Activated CD4-positive, alpha-beta memory T cell treated with anti-CD3 and anti-CD28 coated beads, Interleukin-2, amount 10 ng/mL, durations not matched to agents 7 days and 5 days (primary cell): ENCODE measurements around the gene AKT1. TPM values are rescaled to one million over a fixed set of nuclear protein-coding genes. Genes with fewer than 3 reads are reported as not detected.

Experiments
- CTCF ChIA-PET: fragments of 350-600 bp; sonication (Branson Sonifier 250); formaldehyde crosslinking; loops from one replicate; lab custom pipeline; 2021; ENCODE audit warnings: antibody characterized with exemption, inconsistent platforms; lab: Charles Lee
- POLR2A ChIA-PET: fragments of 350-600 bp; sonication (Branson Sonifier 250); formaldehyde crosslinking; loops from one replicate; lab custom pipeline; 2021; ENCODE audit warnings: antibody characterized with exemption; lab: Charles Lee
- DNase-seq: peaks from one replicate; pipeline ENCODE4 v3.0.0-alpha.2; 2020
- H3K27ac Mint-ChIP-seq: one replicate; pipeline ENCODE4 v1.8.0; 2021; ENCODE audit warnings: mild to moderate bottlenecking, mixed read lengths
- H3K27me3 Mint-ChIP-seq: one replicate; pipeline ENCODE4 v1.8.0; 2021; ENCODE audit warnings: mixed read lengths
- H3K36me3 Mint-ChIP-seq: one replicate; pipeline ENCODE4 v1.8.0; 2021; ENCODE audit warnings: low read depth, mixed read lengths
- H3K4me1 Mint-ChIP-seq: one replicate; pipeline ENCODE4 v1.8.0; 2021; ENCODE audit warnings: mixed read lengths
- H3K4me3 Mint-ChIP-seq: one replicate; pipeline ENCODE4 v1.8.0; 2021; ENCODE audit warnings: mild to moderate bottlenecking, mixed read lengths
- H3K9me3 Mint-ChIP-seq: one replicate; pipeline ENCODE4 v1.8.0; 2021; ENCODE audit warnings: mixed read lengths
- total RNA-seq, 2 experiments: library from RNA; stranded (reverse); gene quantifications; one replicate each; pipeline ENCODE4 v1.2.3, GENCODE V29; 2021

The AKT1 gene
- total RNA-seq, 2 experiments from 2014 or later = 157 to 162 TPM

DNA sequence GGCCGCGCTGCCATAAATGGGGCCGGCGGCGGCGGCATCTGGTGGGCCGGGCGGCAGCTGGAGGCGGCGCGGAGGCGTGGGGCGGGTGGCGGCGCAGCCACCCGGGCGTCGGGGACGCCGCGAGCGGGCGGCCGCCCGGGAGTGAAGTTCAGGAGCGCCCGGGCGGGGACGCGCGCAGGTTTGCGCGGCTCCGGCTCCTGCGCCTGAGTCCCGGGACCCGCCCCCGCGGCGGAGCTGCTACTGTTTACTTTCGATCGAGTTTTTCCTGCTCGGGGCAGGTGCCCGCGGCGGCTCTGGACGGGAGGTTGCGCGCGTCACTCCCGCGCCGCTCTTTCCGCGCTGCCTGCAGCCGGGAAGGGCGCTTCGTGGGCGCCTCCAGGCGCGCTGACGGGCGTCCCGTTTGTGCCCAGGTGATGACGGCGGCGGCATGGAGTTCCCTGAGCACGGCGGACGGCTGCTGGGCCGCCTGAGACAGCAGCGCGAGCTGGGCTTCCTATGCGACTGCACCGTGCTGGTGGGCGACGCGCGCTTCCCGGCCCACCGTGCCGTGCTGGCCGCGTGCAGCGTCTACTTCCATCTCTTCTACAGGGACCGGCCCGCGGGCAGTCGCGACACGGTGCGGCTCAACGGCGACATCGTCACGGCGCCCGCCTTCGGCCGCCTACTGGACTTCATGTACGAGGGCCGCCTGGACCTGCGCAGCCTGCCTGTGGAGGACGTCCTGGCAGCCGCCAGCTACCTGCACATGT, 5.4 kb upstream of the AKT1 start, which contains the start of gene ZBTB42:
TSS of gene ZBTB42 (plus strand) at position 331 of the 749 bp plus-strand sequence. CDS start at position 428, 97 bp downstream.
- H3K27ac Mint-ChIP-seq = peak within 1 kb of the TSS; percentile 61
- CTCF ChIA-PET = interaction anchor here (0.9 to 2.2 kb wide), 3 partner anchors 32 to 48 kb away, joined by 3 to 8 read pairs (median 3); partner anchors contain the start of gene SIVA1
- peak within 1 kb of the TSS; percentile 81 for H3K4me3 Mint-ChIP-seq
- H3K9me3 Mint-ChIP-seq = no peaks in the 10 kb centered on the region
- no peaks in the 10 kb centered on the region for H3K36me3 Mint-ChIP-seq
- POLR2A ChIA-PET = interaction anchor here (1.0 to 3.0 kb wide), 7 partner anchors 10 to 264 kb away, joined by 3 to 19 read pairs (median 4); partner anchors contain the start of genes GPR132 and SIVA1
- peaks cover 28% of the 10 kb centered on the region for H3K4me1 Mint-ChIP-seq
- peaks cover 9% of the 10 kb centered on the region for H3K27me3 Mint-ChIP-seq
- DNase-seq = peak; percentile 79

DNA sequence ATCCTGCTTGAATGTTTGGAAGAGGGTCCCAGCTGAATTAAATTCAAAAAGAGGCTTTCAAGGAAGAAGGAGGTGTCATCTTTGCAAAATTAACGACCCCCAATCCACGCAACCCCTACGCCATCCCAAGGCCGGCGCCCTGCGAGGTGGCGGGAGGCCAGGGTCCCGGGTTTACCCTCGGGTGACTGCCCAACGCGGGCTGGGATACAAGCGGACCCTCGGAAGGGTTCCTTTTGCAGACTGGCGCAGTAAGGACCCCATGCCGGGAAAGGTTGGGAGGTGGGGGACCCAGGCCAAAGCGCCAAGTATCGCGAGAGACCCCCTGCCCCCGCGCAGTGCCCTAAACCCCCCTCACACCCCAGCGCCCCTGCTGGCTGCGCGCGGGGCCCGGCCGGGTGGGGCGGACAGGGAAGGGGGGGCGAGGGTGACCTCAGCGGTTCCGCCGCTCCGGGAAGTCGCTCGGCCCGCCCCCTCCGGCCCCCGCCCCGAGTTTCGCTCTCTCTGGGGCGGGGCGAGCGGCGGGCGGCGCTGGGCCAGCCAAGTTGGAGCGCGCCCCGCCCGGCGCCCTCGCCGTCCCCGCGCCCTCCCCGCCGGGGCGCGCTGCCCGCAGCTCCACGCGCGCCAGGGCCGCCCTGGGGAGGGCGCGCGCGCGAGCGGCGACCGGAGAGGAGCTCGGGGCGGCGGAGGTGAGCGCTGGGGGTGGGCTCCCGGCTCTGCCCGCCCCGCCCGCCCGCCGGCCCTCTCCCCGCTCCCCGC, 4.6 kb upstream of the AKT1 start:
- ChIA-PET CTCF (interaction anchor here (0.9 to 2.2 kb wide), 3 partner anchors 31 to 47 kb away, joined by 3 to 8 read pairs (median 3); partner anchors contain the start of gene SIVA1), POLR2A (interaction anchor here (1.2 to 3.0 kb wide), 6 partner anchors 10 to 265 kb away, joined by 3 to 19 read pairs (median 4); partner anchors contain the start of genes GPR132 and SIVA1)
- peaks cover 9% of the 10 kb centered on the region for H3K27me3 Mint-ChIP-seq
- peak overlapping the region; percentile 57 for H3K4me3 Mint-ChIP-seq
- no peaks in the 10 kb centered on the region for H3K36me3 Mint-ChIP-seq
- peaks cover 29% of the 10 kb centered on the region for H3K4me1 Mint-ChIP-seq
- H3K9me3 Mint-ChIP-seq = no peaks in the 10 kb centered on the region
- peak; percentile 85 for DNase-seq
- no peak overlapping the region for H3K27ac Mint-ChIP-seq

DNA sequence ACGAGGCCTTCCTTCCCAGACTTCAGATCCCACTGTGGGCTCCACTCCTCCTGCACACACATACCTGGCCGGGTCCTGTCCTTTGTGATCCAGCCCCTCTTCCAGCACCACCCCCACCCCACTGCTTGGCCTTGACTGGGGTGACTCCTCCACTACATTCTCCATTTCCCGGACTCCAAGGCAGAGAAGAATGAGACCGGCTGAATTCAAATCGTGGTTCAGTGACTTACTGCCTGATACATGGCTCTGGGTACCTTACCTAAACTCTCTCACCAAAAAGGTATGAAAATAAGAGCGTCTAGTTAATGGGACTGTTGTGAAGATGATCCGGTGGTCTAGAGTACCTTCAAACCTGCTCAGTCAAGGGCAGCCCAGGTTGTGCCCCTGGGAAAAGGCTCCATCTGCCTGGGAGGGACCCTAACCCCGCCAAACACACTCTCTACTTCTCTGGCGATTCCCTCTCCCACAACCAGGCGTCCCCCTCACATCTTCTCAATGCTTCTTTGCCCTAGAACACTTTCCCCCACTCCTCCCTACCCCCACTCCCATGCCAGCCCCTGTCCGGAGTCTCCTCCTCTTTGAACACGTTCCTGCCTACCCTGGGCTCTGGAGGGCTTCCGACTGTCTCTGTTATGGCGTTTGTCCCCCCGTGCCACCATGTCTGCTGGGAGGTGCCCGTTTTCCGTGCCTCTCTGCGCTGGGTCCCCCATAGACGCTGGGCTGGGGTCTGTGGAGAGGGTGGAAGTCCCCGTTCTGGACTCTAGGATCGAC, 3.9 kb upstream of the AKT1 start:
- ChIA-PET CTCF (interaction anchor here (2.2 kb wide), 1 partner anchor 30 kb away, joined by 8 read pairs; no protein-coding TSS in a partner anchor), POLR2A (interaction anchor here (1.1 to 3.0 kb wide), 5 partner anchors 12 to 47 kb away, joined by 3 to 19 read pairs (median 4); partner anchors contain the start of gene SIVA1)
- Mint-ChIP-seq H3K9me3 (no peaks in the 10 kb centered on the region), H3K27ac (peak overlapping the region; percentile 23), H3K4me1 (peaks cover 32% of the 10 kb centered on the region), H3K27me3 (peaks cover 9% of the 10 kb centered on the region), H3K36me3 (no peaks in the 10 kb centered on the region), H3K4me3 (peak overlapping the region; percentile 57)
- no peak for DNase-seq

DNA sequence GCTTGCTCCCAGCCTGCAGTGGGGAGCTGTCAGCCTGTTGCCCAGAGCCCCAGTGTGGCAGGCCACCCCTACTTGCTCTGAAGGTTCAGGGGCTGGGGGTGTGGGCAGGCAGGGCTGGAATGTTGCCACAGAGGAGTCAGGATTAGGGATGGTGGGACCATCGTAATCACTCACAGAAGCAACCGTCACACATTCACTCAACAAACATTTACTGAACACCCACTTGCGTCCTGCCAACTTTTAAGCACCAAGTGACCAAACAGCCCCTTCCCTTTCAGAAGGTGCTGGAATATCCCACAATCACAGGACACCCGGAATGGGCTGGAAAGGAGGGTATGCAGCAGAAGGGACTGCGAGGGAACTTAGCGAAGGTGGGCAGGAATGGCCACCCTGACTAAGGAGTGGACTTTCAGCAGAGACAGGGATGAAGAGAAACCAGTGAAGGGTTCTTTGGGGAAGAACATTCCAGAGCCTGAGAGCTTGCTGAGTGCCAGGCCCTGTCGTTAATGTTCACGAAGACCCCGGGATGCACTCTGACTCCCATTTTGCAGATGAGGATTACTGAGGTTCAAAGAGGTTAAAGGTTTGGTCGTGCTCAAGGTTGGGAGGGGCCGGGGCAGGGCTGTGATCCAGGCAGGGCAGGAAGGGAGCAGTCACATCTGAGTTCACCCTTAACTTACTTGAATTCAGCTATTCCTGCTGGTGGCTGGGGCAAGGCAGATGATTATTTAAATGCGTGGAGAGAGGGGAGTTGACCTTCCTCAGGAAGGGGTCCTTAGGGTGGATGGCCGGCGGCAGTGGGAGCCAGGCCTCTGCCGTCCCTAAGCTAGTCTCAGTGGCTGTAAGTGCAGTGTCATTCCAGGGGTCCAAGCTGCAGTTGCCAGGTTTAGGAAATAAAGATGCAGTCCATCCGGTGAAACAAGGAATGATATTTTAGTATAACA, 3.0 kb upstream of the AKT1 start:
- peaks cover 40% of the 10 kb centered on the region for H3K4me1 Mint-ChIP-seq
- peaks cover 9% of the 10 kb centered on the region for H3K27me3 Mint-ChIP-seq
- CTCF ChIA-PET = no interaction called here
- H3K9me3 Mint-ChIP-seq = no peaks in the 10 kb centered on the region
- no peaks in the 10 kb centered on the region for H3K36me3 Mint-ChIP-seq
- peak overlapping the region; percentile 28 for H3K27ac Mint-ChIP-seq
- no peak overlapping the region for H3K4me3 Mint-ChIP-seq
- no peak for DNase-seq
- POLR2A ChIA-PET = interaction anchor here (0.9 to 1.3 kb wide), 4 partner anchors 11 to 46 kb away, joined by 3 to 6 read pairs (median 4); partner anchors contain the start of gene SIVA1

DNA sequence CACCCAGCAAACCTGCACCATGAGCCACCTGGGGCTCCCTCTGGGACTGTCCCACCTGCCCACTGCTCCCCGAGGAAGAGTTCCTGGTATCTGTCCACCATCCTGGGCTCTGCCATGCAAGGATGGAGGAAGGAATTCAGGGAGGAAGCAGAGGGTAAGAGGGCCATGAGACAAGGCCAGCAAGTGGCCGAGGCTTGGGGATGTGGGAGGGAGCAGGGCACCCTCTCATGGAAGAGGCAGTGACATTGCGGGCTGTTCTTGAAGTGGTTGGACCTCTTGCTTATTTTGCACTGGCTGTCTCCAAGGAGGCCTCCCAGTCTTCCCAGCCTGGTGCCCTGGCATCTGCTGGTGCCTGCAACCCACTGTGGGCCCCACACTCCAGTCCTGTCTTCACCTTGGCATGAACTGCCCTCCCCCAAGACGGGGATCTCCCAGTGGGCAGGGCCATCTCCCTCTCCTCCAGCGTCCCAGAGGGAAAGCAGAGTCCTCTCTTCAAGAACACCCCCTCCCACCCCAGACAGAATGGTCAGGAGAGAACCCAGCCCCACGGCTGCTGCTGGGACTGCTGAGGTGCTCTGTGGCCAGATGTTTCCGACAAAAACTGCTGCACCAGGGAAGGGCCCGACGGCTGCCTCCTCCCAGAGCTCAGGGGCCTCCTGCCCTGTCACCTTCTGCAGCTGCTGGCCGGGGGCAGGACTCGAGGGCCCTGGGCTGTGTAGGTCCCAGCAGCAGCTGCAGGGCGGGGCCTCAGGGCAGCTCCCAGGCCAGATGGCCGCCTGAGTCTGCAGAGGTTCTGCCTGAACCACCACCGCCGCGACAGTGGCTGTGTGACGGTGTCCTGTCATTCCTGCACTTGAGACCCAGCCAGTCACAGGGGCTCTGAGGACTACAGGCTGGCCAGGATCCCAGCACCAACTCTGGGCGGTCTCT, 1.8 kb upstream of the AKT1 start:
- ChIA-PET CTCF (no interaction called here), POLR2A (interaction anchor here (0.9 to 1.2 kb wide), 2 partner anchors 10 to 26 kb away, joined by 3 to 4 read pairs; no protein-coding TSS in a partner anchor)
- no peaks in the 10 kb centered on the region for H3K36me3 Mint-ChIP-seq
- no peak overlapping the region for H3K4me3 Mint-ChIP-seq
- H3K27me3 Mint-ChIP-seq = peaks cover 9% of the 10 kb centered on the region
- no peak overlapping the region for H3K27ac Mint-ChIP-seq
- no peaks in the 10 kb centered on the region for H3K9me3 Mint-ChIP-seq
- DNase-seq = no peak
- peaks cover 48% of the 10 kb centered on the region for H3K4me1 Mint-ChIP-seq

DNA sequence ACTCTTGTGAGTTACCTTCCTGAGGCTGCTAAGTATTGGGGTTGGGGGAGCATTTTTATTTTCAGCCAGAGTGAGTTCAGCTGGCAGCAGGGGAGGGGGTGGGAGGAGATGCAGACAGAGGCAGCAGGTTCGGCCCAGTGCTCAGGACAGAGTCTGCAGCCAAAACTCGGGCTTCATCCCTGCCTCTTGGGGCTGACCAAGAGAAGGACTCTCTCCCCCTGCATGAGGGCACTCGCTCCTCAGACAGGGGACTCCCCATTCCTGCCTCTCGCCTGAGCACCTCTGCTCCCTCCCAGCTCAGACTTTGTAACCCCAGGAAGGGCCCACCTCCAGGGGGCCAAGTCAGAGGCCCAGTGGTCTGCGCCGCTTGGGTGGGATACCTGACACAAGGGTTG, 1.1 kb upstream of the AKT1 start:
- H3K27me3 Mint-ChIP-seq = peaks cover 9% of the 10 kb centered on the region
- DNase-seq = no peak
- H3K9me3 Mint-ChIP-seq = no peaks in the 10 kb centered on the region
- CTCF ChIA-PET = no interaction called here
- POLR2A ChIA-PET = no interaction called here
- H3K27ac Mint-ChIP-seq = no peak overlapping the region
- no peaks in the 10 kb centered on the region for H3K36me3 Mint-ChIP-seq
- H3K4me1 Mint-ChIP-seq = peaks cover 45% of the 10 kb centered on the region
- H3K4me3 Mint-ChIP-seq = peak overlapping the region; percentile 67

DNA sequence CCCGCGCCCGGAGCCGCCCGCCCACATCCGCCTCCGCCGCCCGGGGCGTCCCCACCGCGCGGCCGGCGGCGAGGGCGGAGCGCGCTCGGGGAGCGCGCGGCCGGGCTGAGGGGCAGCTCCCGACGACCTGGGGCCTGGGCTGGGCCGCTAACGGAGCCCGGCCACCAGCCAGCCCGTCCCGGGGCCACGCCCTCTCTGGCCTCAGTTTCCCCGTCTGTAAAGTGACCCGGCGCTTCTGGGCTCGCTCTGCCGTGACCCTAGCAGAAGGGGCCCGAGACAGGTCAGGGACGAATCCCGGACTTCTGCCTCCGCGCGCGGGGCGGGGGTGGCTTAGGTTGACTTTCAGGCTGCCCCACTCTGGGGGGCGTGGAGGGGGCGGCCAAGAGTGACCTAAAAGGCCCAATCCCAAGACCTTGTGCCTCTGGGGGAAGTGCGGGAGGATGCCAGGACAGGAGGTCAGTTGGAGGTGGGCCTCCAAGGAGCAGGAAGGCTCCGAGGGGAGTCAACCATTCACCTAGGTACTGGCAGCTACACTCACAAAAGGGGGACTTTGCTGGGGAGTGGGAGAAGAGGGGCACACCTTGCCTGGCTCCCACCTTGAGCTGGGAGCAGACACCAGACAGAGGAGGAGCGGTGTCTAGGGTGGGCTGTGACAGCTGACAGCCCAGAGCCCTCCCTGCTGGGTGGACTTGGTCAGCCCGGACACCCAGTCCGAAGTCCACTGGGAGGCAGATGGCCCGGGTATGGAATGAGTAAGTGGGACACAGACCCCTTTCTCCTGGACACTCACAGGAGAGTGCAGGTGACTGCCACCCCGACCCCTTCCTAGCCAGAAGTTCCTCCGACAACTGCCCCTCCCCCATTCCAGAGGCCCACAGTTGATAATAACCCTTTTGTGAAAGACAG, 486 bp upstream of the AKT1 start:
- peak overlapping the region; percentile 67 for H3K4me3 Mint-ChIP-seq
- H3K4me1 Mint-ChIP-seq = peaks cover 47% of the 10 kb centered on the region
- ChIA-PET POLR2A (no interaction called here), CTCF (no interaction called here)
- DNase-seq = peak; percentile 69
- H3K36me3 Mint-ChIP-seq = peaks cover 4% of the 10 kb centered on the region
- peak overlapping the region; percentile 68 for H3K27ac Mint-ChIP-seq
- peaks cover 9% of the 10 kb centered on the region for H3K27me3 Mint-ChIP-seq
- H3K9me3 Mint-ChIP-seq = no peaks in the 10 kb centered on the region

DNA sequence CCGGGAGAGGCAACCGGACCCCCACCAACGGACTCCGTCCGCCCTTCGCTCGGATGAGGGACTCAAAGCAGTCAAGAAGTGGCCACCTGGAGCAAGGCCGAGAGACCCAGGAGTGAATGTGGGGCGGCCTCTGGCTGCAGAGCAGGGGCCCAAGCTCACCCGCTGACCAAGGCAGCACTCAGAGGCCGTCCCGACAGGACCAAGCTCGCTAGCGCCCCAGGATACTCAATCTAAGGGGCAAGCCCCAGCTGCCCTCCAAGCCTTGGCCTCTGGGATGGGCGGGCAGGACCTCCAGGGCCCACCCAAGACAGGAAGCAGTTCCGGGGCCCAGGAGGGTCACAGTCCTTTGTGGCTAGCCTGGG, 936 bp downstream of the AKT1 start:
- H3K27ac Mint-ChIP-seq = peak overlapping the region; percentile 81
- peaks cover 45% of the 10 kb centered on the region for H3K4me1 Mint-ChIP-seq
- DNase-seq = no peak
- H3K9me3 Mint-ChIP-seq = no peaks in the 10 kb centered on the region
- ChIA-PET CTCF (interaction anchor here (1.7 kb wide), 1 partner anchor 32 kb away, joined by 7 read pairs; no protein-coding TSS in a partner anchor), POLR2A (interaction anchor here (0.7 to 1.4 kb wide), 5 partner anchors 10 to 42 kb away, joined by 3 to 6 read pairs (median 4); partner anchors contain the start of gene SIVA1)
- H3K4me3 Mint-ChIP-seq = peak overlapping the region; percentile 86
- peaks cover 4% of the 10 kb centered on the region for H3K36me3 Mint-ChIP-seq
- peaks cover 9% of the 10 kb centered on the region for H3K27me3 Mint-ChIP-seq

DNA sequence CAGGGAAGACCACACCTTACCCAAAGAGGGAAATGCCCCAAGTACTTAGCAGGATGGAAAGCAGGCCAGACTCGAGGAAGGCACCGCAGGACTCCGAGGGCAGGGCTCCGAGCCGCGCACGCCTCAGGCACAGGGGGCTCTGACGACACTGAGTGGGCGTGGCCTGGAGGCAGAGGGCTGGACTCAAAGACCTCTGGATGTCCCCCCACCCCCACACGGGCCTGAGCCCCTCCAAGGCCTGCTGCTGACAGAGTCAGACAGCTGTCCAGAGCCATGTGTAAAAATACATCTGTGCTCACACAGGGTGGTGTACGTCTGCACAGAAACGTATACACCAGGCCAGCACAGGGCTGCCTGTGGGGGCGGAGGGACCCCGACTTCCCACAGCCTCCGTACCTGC, 1.4 kb downstream of the AKT1 start:
- ChIA-PET CTCF (interaction anchor here (1.7 kb wide), 1 partner anchor 32 kb away, joined by 7 read pairs; no protein-coding TSS in a partner anchor), POLR2A (interaction anchor here (0.9 to 1.4 kb wide), 4 partner anchors 9 to 42 kb away, joined by 3 to 6 read pairs (median 4); partner anchors contain the start of gene SIVA1)
- Mint-ChIP-seq H3K27me3 (peaks cover 6% of the 10 kb centered on the region), H3K4me3 (peak overlapping the region; percentile 86), H3K4me1 (peaks cover 41% of the 10 kb centered on the region), H3K9me3 (no peaks in the 10 kb centered on the region), H3K36me3 (peaks cover 4% of the 10 kb centered on the region), H3K27ac (peak overlapping the region; percentile 81)
- peak; percentile 55 for DNase-seq

DNA sequence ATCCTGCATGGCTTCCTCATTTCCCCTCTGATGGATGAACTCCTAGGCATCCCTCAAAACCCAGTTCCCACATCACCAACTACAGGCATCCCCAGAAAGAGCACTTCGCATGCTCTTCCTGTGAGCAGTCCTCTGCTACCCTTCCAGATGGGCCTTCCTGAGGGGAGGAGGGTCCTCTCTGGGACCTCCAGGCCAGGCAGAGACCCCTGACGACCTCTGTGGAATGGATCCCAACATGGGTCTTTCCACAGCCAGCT, 1.9 kb downstream of the AKT1 start:
- Mint-ChIP-seq H3K9me3 (no peaks in the 10 kb centered on the region), H3K36me3 (peaks cover 4% of the 10 kb centered on the region), H3K4me3 (peak overlapping the region; percentile 86), H3K27ac (no peak overlapping the region), H3K27me3 (peaks cover 6% of the 10 kb centered on the region), H3K4me1 (peaks cover 40% of the 10 kb centered on the region)
- no peak for DNase-seq
- POLR2A ChIA-PET = no interaction called here
- CTCF ChIA-PET = interaction anchor here (1.7 kb wide), 1 partner anchor 33 kb away, joined by 7 read pairs; no protein-coding TSS in a partner anchor
